ENCODE results near the gene IMP4. TPM values are rescaled to one million over a fixed set of nuclear protein-coding genes. Genes with fewer than 3 reads are reported as not detected.

Gene IMP4
- total RNA-seq, 1 donor from 2014 or later, result 47.5 TPM

DNA sequence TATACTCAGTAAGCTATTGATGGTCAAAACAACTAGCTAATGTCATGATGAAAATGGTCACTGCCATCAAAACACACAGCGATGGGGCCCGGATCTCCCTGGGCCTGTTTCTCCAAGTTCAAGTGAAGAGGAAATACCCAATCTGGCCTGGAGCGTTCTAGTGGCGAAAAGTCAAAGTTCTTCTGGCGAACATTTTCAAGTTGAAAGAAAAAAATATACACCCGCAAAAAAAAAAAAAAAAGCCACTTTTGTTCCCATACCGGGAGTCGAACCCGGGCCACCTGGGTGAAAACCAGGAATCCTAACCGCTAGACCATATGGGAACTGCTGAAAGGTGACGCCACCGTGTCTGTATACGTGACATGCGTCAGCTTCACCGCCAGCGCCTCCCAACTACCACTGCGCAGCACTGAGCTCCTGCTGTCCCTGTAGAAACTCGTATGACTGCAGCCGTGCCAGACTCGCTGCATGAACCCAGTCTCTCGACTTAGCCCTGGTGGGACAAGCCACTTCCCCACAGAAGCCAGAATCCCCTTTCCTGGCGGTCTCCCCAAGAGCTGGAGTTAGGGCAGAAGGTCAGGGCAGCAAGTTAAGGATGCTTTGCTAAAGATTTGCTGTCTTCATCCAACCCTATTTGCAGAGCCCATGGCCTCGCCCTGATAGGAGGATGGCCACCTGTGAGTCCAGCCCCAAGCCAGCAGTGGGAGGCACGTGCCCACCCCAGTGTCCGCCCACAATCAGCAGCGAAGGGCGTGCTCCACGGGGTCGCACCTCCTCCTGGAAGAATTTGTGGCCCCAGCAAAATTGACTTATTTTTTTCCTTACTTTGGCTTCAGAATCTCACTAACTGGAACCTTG, 5.6 kb upstream of the IMP4 start:
- peak; percentile 77 for ATAC-seq

DNA sequence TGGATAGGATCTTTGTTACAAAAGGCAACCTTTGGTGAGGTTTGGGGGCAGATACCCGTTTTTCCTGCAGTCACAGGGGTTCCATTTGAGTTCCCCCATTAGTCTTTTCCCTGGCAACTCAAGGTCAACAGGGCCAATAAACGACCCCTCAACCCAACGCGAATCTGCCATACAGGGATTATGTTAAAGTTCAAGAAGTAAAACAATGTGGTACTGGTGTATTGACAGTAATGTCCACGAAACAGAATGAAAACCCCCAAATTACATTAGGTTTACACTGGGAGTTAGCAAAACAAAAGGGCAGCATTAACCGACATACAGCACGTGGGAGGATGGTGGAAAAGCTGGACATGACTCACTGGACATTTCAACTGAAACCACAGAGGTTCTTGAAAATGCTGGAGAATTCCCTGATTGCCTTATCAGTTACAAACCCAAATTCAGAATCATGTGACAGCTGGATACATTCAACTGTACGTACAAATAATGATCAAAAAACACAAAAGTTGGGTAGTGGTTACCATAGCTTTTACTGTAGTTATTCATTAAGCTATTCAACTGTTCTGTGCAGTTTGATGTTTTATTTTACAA, 4.9 kb upstream of the IMP4 start:
- no peak for ATAC-seq

DNA sequence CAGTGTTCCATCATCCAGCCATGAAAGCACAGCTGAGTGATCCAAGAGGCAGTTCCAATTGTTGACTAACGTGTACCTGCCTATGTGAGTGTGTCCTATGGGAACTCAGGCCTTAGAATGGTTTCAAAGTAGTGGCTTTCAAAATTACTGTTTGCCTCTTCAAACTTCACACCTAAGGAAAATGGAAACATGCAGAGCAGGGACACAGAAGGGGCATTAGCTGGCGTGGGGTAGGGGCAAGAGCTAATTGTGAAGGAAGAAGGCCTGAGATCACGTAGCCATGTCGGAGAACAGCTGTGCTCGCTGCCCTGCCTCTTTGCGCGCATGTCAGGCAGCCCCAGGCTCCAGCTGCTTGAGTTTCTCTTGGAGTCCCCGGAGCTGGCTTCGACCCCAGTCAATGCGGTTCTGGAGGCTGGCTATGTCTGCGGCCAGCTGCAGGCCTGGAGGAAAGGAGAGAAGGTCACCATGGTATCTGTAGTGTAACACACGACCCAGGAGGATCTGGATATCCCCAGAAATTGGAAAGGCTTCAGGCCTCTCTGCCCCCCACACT, 3.8 kb upstream of the IMP4 start:
- no peak for ATAC-seq

DNA sequence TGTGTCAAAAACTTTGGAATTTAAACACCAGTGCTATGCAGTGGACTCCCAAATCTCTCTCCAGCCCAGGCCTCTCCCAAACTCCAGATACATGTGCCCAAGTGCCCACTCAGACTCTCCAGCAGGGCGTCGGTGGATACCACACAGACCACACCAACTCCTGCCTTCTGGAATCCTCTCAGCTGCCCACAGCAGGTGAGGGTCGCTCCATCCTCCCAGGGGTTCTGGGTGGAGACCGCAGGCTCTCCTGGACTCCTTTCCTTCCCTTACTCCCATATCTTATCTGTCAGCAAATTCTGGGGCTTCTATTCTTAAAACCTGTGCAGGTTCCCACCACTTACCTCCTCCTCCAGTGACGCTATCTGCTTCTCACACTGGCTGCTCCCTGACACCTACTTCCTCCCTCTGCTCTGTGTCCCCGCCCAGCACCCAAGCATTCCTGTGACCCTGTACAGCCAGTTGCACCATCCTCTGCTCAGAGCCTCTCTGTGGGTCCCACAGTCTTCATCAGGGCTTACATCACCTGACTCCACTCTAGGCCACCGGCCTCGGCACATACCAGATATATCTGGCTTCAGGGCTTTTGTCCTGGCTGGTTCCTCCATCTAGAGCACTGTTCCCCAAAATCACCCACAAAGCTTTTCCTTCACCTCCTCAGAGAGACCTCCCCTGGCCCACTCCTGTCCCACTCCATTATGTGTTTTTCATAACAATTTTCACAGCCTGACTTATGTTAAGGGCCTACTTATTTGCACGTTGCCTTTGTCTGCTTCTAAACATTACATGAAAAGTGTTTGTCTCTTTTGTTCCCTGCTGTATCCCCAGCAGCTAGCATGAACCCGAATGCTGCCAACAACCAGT, 2.6 kb upstream of the IMP4 start:
- ATAC-seq, result no peak

DNA sequence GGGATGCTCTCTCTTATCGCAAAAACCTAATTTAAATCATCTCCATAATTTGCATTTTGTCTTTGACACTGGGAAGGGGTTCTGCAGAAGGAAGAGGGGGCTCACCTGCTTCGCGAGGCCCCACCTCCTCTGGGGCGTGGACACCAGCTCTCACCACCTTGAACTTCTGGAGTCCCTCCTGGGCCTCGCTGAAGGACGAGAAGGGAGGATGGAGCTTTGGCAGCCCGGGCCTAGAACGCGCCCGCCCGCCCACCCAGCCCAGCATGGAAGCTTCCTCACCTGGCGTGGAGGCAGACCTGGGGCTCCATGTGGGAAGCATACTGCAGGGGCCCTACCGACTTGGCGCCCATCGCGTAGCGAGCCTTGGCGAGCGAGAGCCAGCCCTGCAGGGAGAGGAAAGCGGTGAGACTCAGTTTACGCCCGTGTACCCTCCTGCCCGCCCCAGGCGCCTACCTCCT, 1.1 kb upstream of the IMP4 start:
- ATAC-seq, result no peak

DNA sequence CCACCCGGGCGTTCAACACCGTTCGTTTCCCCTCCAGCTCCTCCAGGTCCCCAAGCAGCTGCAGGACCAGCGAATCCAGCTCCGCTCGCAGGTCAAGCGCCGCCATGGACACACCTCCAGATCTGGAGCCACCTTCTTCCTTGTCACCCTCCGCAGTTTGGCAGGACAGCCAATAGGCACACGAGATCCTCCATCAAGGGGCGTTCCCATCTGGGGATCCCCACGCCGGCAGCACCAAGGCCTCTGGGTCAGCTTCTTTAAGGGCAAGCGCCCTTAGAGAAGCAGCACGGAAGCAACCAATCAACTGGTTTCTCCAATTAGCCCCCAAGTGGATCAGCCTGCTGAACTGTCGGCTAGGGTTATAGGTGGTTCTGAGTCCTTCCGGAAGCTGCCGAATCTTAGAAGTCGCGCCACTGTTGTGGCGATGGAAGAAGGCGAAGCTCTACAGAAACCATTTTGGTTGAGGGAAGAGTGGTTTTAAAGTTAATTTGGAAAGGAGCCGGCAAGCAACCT, 621 bp upstream of the IMP4 start:
- peak; percentile 85 for ATAC-seq

DNA sequence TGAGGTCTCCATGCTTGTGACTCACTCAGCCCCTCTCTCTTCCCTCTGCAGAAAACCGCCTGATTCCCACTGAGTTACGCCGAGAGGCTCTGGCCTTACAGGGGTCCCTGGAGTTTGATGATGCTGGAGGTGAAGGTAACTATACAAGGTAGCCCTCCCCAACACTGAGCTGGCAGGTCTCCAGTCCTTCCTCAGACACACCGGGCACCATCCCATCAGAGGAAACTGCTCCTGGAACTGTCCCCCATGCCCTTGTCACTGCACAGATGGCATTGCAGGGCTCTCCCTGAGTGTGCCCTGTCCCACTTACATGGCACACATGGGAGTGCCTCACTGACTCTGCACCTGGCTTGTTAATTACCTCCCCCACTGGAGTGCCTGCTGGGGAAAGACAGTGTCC, 1.9 kb downstream of the IMP4 start:
- no peak for ATAC-seq

DNA sequence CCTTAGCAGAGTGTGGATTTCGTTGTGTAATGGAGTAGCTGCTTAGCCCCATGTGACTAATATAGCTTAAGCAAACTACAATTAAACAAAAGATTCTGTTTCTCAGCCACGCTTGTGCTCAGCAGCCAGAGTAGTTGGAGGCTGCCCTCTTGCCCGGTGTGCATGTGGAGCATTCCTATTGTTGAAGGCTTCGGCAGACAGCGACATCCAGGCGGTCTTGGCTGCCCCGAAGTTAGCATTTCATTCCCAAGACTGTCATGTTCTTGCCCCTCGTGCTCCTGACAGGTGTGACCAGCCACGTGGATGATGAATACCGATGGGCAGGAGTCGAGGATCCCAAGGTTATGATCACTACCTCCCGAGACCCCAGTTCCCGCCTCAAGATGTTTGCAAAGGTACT, 2.4 kb downstream of the IMP4 start:
- ATAC-seq, result no peak

DNA sequence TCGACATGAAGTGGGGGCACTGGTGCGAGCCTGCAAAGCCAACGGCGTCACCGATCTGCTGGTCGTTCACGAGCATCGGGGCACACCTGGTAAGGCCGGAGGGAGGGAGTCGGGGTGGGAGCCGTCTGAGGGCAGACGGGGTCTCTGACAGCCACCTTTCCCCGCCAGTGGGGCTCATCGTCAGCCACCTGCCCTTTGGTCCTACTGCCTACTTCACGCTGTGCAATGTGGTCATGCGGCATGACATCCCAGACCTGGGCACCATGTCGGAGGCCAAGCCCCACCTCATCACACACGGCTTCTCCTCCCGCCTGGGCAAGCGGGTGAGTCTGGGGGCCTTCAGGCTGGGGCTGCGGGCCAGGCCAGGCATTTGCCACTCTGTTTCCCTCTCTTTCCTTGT, 2.9 kb downstream of the IMP4 start:
- ATAC-seq, result no peak

DNA sequence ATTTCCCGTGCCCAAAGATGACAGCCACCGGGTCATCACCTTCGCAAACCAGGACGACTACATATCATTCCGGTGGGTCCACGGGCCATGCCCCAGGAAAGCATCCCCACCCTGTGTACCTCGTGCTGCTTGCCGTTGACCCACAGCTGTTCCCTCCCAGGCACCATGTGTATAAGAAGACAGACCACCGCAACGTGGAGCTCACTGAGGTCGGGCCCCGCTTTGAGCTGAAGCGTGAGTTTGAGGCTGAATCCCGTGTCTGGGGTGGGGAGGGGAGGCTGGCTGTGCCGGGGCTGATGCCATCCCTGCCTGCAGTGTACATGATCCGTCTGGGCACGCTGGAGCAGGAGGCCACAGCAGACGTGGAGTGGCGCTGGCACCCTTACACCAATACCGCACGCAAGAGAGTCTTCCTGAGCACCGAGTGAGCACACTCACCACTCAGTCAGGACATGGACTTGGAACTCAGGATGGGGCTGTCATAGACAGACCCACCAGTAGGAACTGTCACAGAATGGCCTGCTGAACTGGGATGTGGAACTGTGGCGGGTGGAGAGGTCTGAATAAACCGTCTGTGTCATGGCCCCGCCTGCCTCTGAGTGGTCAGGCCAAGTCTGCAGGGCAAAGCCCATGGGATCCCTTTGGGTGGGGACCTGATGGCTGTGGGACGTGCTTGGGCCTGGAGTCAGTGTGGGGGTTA, 3.5 kb downstream of the IMP4 start:
- ATAC-seq, result no peak

DNA sequence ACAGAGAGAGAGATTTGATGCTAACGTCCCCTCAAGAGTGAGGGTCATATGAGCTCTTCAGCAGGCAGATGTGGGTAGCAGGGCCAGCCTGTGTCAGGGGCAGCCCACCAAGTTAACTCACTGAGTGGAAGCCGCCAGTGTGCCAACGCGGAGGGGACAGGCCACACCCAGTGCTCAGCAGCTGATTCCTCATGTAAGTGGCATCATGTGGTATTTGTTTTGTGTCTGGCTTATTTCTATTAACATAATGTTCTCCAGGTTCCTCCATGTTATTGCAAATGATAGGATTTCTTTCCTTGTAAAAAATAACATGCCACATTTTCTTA, 4.0 kb downstream of the IMP4 start:
- ATAC-seq, result no peak

DNA sequence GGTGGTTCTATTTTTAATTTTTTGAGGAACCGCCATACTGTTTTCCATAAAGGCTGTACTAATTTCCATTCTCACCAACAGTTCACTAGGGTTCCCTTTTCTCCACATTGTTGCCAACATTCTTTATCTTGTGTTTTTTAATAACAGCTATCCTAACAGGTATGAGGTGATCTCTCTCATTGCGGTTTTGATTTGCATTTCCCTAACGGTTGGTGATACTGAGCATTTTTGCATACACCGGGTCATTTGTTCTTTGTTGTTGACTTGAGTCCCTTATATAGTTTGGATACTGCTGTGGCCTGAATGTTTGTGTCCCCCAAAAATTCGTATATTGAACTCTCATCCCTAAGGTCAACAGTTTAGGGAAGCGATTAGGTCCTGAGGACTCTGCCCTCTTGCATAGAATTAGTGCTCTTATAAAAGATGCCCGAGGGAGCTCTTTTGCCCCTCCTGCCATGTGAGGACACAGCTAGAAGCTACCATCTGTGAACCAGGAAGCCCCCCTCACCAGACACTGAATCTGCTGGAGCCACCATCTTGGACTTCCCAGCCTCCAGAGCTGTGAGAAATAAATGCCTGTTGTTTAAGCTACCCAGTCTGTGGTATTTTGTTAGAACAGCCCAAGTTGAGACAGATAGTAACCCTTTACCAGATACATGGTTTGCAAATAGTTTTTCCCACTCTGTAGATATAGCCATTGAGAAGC, 4.7 kb downstream of the IMP4 start:
- ATAC-seq, result no peak

DNA sequence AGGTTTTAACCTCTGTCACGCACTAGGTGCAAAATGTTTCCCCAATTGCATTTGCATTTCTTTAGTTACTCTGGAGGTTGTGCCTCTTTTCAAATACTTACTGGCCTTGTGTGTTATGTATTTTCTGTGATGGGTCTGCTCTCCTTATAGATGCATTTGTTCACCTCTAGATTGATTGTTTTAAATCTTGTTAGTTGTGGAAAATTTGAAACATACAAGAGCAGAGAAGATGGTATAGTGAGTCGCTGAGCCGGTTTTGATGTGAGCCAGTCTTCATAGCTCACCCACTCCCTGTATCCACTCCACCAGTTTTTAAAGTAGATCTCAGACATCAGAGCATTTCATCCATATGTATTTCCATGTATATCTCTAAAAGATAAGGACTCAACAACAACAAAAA, 6.5 kb downstream of the IMP4 start:
- ATAC-seq, result no peak

DNA sequence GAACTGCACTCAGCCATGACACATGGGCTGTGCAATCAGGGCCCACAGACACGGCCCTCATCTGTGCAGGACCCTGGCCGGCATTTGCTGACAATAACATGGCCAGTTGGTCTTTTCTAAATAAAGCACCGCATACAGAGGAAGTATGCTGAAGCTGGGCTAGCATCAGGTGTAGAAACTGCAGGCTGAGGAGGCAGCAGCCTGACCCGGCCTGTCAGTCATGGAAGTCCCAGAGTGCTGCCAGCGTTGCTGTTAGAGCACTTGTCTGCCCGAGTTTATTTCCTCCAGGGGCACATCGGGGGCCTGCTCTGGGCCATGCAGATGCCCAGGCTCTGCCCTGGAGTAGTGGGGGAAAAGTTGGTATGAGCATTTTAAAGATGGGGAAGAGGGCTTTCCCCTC, 9.0 kb downstream of the IMP4 start:
- no peak for ATAC-seq

DNA sequence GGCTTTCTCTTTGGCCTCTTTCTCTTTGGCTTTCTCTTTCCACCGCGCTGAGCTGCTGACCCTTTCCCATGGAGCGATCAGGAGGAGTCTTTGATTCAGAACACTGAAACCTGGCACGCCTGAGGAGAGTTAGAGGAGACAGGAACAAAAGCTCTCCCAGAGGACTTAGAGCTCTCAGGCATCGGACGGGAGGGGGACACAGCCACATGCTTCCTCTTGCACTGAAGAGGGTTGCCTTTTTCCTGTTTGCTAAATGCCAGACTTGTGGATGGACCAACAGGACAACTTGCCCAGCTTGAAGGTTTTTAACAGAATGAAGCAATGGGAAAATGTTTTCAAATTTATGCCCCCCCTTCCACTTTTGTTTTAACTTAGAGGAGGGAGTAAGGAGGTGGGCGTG, 9.5 kb downstream of the IMP4 start:
- ATAC-seq, result no peak

DNA sequence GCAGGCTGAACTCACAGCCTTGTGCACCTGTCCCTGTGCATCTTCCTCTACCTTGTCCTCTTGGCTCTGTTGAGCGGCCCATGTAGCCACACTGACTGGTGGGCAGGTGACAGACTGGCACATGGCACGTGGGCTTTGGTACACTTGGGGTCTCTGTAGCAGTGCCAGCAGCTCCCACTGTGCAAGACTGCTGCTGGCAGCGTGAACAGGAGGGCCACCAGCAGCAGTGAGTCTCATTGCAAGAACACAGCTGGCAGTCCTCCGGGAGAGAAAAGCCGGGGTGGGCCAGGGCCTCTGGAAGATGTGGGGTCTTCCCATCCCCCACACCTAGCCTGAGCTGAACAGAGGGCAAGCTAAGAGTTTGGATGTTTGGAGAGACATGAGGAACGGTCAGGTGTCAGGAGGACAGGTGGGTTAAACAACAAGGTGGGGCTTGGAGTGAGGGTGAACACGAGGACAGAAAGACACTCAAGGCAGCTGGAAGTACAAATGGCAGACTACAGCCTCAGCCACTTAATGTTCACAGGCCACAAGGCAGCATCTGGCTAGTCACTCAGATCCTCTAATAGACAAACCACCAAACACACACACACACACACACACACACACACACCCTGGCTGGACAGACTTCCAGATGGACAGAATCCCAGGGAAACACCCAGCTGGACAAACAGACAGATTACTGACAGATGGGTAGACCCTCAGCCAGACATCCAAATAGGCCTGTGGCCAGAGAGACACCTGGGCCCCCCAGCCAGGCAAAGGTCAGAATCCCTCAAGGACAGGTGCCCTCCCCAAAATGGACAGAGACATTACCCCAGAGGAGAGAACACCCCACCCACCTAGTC, 10.8 kb downstream of the IMP4 start:
- ATAC-seq, result no peak

DNA sequence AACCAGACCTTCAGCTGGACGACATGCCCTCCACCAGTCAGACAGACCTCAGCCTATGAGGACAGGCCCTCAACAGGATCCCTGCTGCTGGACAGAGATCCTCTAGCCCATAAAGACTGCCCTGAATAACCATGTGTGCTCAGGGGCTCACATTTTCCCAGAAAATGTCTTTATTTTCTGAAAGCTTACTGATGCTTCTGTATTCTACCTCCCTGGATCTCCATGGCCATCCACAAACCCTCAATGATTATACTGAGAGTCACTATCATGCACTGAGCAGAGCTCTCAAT, 11.4 kb downstream of the IMP4 start:
- ATAC-seq, result no peak

DNA sequence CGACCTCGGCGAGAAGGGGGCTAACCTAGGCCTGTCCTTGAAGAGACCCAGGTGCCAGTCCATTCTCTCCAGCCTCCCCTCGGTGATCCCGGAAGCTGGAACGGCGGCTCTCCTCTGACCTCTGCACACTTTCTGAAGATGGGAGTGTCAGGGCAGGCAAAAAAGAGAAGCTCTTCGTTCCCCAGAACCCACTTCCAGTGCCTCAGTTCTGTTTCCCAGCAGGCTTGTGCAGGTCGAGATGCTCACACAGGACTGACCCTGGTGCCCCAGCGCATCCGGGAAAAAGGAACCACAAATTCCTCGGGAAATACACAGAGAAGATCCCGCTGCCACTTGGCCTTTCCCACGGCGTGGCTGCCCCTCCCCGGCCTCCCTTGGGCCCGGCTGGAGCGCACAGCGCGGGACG, 12.5 kb downstream of the IMP4 start:
- peak; percentile 1 for ATAC-seq

DNA sequence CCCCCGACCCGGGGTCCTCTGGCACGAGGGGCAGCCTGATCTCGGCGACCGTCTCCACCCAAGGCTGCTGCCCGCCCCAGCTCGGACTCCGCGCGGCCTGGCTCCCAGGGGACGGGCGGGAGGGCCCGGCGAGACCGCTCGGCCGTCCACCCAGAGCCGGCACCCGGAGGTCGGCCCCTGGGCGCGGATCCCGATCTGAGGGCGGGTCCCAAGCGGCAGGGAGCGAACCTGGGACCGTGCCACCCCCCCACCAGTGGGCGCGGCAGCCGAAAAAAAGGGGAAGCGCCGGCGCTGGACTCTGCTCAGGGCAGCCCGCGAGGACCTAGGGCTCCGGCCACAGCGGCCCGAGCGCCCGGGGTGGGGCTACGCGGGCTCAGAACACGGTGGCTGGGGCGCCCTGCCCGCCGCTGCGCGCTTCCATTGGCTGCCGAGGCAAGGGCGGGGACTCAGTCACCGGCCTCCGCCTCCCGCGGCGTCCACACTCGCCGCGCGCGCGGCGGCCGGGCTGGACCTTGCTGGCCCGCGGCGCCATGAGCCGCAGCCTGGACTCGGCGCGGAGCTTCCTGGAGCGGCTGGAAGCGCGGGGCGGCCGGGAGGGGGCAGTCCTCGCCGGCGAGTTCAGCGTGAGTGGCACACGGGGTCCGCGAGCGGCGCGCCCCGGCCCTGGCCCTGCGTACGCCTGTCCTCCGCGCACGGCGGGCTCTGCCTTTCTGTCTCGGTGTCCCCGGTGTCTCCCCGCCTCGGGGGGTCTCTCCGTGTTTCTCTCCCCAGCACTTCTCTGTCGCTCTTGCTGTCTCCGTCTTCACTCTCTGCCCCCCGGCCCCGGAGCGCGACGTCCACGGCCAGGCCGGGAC, 13.1 kb downstream of the IMP4 start, which contains the start of gene PTPN18:
Gene PTPN18 (plus strand): TSS at position 479 of the 854 bp plus-strand sequence. CDS start 52 bp downstream, at position 531.
- peak; percentile 97 for ATAC-seq

DNA sequence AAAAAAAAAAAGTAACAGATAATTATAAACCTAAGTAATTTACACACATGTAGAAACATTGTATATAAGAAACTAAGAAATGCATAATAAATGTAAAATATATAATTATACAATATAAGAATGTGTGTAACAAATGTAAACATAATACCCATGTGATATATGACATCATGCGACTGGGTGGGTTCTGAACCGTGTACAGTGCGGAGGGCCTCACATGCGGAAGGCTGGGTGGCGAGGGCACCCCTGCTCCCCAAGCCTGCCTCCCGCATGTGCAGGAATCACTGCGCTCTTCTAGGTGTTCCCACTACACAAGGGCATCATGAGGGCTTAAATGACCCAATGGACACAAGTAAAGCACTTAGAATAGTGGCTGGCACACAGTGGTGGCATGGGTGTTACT, 15.2 kb downstream of the IMP4 start:
- ATAC-seq, result no peak

Data from esophagus mucosa (tissue), 1 donor.